ENCODE data around the gene ARL9.
"Not testable (repeated sequence)": the region's sequence is repeated elsewhere in the genome, so short reads cannot be mapped to it uniquely, and the experiment has no call there.

Gene ARL9

GRCh38 chr4:56505269-56506130, at the start of gene ARL9:
Gene ARL9, plus strand, starts transcription at chr4:56505791. Its CDS starts 72 bp downstream, at chr4:56505863.
- DNase-seq, result peak; percentile 56

- DNase-seq, result no peak
Measured at GRCh38 chr4:56460085-56460484, 45.5 kb upstream of the ARL9 start.

DNA sequence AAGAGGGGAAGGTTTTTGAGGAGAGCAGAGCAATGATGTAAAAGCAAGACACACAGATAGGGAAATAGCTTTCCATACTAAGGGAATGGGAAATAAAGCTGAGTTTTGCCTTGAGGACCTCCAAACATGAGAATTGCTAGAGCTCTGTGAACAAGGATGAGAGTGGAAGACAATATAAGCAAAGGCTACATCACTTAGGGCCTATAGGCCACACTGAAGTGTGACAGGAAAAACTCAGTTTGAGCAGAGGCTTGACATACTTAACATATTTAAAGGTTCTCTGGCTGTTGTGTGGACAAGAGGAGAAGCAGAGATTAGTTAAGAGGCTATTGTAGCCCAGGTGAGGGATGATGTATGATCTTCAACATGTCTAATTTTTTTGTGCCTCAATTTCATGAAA, 43.4 kb upstream of the ARL9 start:
- DNase-seq, result no peak

GRCh38 chr4:56463711-56464110, 41.9 kb upstream of the ARL9 start:
- no peak for DNase-seq

GRCh38 chr4:56464581-56464980, 41.0 kb upstream of the ARL9 start:
- DNase-seq, result no peak

DNA sequence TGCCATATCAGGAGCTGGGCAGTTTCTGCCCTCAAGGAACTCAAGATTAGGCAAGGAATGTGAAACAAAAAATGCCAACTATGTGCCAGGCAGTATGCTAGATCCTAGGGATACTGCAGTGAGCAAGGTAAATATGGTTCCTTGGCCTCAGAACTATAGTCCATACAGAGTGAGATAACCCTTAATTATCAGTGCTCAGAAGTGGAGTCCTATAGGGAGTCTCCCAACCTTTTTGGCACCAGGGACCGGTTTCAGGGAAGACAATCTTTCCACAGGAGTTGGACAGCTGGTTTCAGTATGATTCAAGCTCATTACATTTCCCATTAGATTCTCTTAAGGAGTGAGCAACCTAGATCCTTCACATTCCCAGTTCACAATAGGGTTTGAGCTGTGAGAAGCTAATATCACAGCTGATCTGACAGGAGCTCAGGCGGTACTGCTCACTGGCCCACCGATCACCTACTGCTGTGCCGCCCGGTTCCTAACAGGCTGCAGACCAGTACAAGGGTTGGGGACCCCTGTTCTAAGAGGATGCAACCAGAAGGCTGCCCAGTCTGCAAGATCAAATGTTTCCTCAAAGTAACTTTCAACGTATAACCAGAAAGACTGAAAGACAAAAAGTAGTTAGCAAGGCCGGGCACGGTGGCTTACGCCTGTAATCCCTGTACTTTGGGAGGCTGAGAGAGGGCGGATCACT, 39.8 kb upstream of the ARL9 start:
- DNase-seq, result no peak

DNA sequence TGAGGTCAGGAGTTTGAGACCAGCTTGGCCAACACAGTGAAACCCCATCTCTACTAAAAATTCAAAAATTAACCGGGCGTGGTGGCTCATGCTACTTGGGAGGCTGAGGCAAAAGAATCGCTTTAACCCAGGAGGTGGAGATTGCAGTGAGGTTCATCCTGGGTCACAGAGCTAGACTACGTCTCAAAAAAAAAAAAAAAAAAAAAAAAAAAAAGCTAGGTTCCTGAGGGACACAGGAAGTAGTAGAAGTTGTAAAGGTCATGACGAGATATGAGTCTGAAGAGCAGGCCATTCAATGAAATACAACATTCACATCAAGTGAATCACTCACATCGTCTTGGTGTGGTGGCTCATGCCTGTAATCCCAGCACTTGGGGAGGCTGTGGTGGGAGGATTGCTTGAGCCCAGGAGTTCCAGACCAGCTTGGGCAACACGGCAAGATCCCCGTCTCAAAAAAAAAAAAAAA, 39.3 kb upstream of the ARL9 start:
- not testable (repeated sequence) for DNase-seq

- DNase-seq, result no peak
Measured at GRCh38 chr4:56466910-56467283, 38.7 kb upstream of the ARL9 start.

DNA sequence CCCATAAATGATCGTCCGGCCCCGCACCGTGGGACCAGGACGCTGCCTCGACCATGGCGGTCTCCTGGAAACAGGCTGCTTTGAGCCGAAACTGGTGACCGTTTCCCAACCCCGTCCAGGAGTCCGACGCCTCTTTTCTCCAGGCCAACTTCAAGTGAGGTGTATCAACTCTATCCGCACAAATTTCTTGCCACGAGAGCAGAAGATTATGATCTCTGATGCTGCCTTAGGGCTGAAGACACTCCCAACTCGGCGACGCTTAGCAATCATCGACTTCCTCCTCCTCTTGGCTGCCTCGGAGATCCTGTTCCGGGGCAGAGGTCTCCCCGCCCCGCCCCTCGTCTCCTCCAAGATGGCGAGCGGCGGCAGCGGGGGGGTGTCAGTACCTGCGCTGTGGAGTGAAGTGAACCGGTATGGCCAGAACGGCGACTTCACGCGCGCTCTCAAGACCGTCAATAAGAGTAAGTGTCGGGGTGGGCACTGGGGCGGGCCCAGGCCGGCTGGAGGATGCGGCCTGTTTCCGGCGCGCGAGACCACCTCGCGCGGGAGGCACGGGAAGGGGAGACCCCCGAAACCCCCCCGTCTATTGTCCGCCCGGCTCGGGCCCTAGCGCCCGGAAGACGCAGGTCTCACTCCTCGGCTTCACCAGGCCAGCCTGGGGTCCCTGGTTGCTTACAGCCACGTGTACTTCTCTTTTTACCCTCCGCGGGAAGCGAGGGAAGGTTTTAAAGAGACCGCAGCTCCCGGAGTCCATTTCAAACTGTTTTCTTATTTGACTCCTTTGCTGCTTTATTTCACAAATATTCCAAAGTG, 38.1 kb upstream of the ARL9 start, which contains the start of gene SRP72:
Gene SRP72, plus strand, starts transcription at position 334 of the 813 bp plus-strand sequence. Its CDS starts 19 bp downstream, at position 353.
- DNase-seq, result peak; percentile 86

DNA sequence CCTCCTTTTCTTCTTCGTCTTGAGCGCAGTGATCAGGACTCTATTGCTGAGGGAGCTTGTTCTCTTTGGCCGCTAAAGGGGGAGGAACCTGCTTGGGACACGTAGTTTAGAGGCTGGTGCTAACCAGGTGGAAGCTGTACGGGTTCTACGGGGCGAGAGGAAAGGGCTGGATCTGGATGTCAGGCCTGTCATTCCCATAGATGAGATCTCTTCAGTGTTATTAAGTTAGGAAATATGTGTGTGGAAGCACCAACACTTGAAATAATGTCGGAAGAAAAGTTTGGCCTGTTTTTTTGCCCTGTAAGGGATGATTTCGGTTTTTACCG, 37.5 kb upstream of the ARL9 start:
- peak; percentile 41 for DNase-seq

DNA sequence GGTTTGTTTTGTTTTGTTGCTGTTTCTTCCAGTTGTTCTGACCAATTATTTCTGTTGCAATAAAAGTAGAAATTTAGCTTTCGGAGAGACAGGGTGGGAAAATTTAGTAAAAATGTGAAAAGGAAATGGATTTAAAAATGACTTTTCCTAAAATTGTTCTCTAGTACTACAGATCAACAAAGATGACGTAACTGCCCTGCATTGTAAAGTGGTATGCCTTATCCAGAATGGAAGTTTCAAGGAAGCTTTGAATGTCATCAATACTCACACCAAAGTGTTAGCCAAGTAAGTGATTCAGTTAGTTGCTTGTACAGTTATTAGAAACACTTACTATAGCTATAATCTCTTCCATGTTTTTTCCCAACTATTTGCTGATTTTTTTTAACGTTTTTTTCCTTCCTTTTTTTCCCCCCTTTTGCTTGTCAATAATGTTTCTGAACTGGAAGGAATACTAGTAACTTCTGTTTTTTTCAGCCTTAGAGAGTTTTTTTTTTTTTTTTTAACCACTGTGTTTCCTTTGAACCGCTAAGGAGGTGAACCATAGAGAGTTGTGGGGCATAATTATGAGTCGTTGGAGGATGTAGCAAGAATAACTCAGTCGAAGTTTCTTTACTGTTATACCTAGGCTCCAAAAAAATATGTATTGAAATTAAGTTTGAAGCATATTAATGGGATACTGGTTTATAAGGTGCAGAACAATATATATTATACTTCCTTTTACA, 35.9 kb upstream of the ARL9 start:
- DNase-seq, result no peak

DNA sequence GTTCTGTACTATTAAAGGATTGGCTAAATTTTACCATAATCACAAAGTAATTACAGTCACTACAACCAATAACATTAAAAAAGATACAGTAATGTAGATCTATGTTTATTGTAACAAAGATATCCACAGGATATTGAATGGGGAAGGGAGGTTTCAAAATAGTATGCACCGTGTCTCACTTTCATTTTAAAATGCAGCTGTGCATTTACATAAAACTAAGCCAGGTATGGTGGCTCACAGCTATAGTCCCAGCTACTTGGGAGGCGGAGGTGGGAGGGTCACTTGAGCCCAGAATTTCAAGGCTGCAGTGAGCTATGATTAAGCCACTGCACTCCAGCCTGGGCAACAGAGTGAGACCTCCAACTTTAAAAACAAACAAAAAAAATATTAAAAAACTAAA, 29.7 kb upstream of the ARL9 start:
- DNase-seq, result no peak

- no peak for DNase-seq
Measured at GRCh38 chr4:56477192-56477702, 28.3 kb upstream of the ARL9 start.

- no peak for DNase-seq
Measured at GRCh38 chr4:56480691-56481090, 24.9 kb upstream of the ARL9 start.

DNA sequence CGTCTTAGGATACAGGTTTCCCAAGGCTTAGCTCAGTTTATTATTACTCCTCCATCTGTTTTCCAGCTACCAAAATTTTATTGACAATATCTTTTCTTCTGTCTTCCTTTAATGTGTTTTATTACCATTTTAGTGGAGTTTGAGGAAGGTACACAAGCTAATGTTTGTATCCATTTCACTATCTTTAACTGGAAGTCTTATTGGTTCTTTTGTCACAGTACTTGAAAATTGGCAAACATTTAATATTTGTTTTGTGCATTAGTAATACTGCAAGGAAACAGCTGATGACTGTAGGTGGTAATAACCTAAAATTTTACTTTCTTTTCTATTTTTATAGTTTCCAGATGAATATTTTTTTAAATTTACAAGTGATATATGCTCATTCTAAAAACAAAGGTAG, 9.3 kb upstream of the ARL9 start:
- peak; percentile 14 for DNase-seq

DNA sequence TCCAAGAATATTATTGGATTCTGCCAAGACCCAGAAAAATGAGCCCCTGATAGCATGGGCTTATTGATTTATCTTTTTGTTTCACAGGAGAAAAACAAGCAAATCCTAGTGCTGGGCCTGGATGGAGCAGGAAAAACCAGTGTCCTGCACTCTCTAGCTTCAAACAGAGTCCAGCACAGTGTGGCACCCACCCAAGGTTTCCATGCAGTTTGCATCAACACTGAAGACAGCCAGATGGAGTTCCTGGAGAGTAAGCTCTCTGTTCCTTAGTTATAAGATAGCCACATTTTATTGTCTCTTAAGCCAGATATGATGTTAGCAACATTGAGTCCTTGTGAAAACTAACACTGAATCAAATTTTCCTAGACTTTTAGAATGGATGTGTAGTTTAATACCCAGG, 5.5 kb downstream of the ARL9 start:
- no peak for DNase-seq

GRCh38 chr4:56512166-56512565, 6.6 kb downstream of the ARL9 start:
- no peak for DNase-seq

- DNase-seq, result no peak
Measured at GRCh38 chr4:56513517-56513916, 7.9 kb downstream of the ARL9 start.

GRCh38 chr4:56530269-56531148, 24.9 kb downstream of the ARL9 start:
- peak; percentile 29 for DNase-seq

GRCh38 chr4:56531149-56531770, 25.7 kb downstream of the ARL9 start:
- DNase-seq, result peak; percentile 7

DNA sequence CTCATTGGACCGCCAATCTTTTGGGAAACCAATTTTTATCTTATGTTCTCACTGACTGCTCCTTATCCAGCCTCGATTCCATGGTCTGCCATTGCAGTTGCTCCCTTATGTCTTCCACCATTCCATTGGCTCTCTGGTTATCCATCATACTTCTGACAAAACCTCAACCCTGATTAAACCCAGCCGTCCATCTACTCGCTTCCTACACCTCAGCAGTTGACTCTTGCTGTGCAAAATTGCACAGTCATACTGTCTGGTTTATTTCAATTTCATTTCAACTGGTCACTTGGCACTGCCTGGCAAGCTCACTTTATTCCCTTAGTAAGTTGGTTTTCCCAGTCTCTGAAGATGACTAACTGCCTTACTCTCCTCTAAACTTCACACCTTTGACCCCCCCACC, 26.2 kb downstream of the ARL9 start:
- DNase-seq, result no peak
